Stimulated activated effector memory CD8-positive, alpha-beta T cell treated with anti-CD3 and anti-CD28 coated beads, Interleukin-12 subunit alpha, Interleukin-12 subunit beta, amount 100 ng/mL, for 72 hours (primary cell): ENCODE results near the gene PTPRH.
A peak's percentile ranks its signal among the peaks of the same experiment; 100 is the strongest.
"Not testable (repeated sequence)": the region's sequence is repeated elsewhere in the genome, so short reads cannot be mapped to it uniquely, and the experiment has no call there.

Experiments
- ATAC-seq: fragments of 150-1000 bp; cut with Tn5 transposase; 2 replicates; pipeline ENCODE4 v1.10.0; 2021
- DNase-seq, 2 donors: peaks; one replicate each; pipeline ENCODE4 v3.0.0; 2021 to 2022; ENCODE audit warnings: low spot score in 2 of 2
- H3K27ac Mint-ChIP-seq: one replicate; pipeline ENCODE4 v1.8.0; 2022; ENCODE audit warnings: mild to moderate bottlenecking, mixed read lengths
- H3K36me3 Mint-ChIP-seq: one replicate; pipeline ENCODE4 v1.8.0; 2022; ENCODE audit warnings: mild to moderate bottlenecking, mixed read lengths
- H3K4me1 Mint-ChIP-seq: one replicate; pipeline ENCODE4 v1.8.0; 2022; ENCODE audit warnings: mixed read lengths
- H3K4me3 Mint-ChIP-seq: one replicate; pipeline ENCODE4 v1.8.0; 2022; ENCODE audit warnings: mild to moderate bottlenecking, mixed read lengths
- H3K9me3 Mint-ChIP-seq: one replicate; pipeline ENCODE4 v1.8.0; 2022; ENCODE audit warnings: mixed read lengths

The PTPRH gene

DNA sequence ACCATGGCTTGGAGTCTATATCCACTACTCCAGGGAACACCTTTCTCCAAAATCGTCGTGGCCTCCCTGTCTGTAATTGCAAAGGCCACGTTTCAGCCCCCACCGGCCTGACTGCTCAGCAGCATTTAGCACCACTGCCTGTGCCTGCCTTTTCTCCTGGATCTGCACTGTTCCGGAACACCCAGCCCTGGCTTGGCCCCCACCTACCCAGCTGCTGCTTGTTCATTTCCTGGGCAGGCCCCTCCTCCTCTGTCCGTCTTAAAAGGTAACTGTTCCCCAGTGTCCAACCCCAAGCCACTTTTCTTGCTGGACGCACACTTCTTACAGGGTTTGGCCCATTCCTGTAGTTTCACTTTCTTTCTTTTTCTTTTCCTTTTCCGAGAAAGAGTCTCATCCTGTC lies 20.7 kb downstream of the PTPRH start:
- Mint-ChIP-seq H3K36me3 (no peaks in the 10 kb centered on the region), H3K9me3 (no peaks in the 10 kb centered on the region), H3K4me3 (no peak overlapping the region), H3K27ac (no peak overlapping the region), H3K4me1 (no peaks in the 10 kb centered on the region)
- ATAC-seq (no peak), DNase-seq (no peak)

DNA sequence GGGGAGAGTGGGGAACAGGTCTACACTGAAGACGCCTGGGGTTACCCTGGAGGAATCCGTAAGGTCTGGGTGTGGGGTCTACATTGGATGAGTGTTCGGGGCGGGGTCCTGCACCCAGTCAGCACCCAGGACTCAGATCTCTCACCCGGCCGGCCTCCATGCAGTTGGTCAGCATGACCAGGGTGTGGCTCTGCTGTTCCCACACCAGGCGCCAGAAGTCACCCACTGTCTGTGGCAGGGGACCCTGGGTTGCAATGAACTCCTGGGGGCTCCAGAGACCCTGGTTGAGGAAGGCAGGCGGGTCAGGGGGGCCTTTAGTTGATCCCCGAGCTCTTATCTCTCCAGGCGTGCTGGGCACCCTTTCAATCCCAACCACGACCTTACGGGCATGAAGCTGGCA lies 23.2 kb downstream of the PTPRH start:
- Mint-ChIP-seq H3K36me3 (no peaks in the 10 kb centered on the region), H3K27ac (no peak overlapping the region), H3K4me1 (no peaks in the 10 kb centered on the region), H3K9me3 (no peaks in the 10 kb centered on the region), H3K4me3 (no peak overlapping the region)
- DNase-seq, result no peak
- no peak for ATAC-seq

DNA sequence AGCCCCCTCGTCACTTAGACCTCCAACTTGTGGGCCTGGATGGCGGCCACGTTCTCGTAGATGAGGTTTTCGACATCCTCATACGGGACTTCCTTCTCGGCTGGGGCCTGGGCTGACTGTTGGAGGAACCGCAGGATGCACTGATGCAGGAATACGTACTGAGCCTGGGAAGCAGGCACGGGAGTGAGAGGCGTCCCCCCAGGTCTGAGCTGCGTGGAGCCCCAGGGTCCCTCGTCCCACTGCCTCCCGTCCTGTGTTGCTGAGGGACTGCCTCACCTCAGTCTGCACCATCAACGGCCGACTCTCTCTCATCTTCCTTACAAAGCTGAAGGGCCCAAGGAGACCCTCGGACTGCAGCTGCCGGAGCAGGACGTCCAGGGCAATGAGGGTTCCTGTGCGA lies 27.6 kb downstream of the PTPRH start:
- Mint-ChIP-seq H3K4me1 (peaks cover 24% of the 10 kb centered on the region), H3K4me3 (no peak overlapping the region), H3K36me3 (peaks cover 18% of the 10 kb centered on the region), H3K9me3 (no peaks in the 10 kb centered on the region), H3K27ac (no peak overlapping the region)
- ATAC-seq, result no peak
- no peak for DNase-seq

DNA sequence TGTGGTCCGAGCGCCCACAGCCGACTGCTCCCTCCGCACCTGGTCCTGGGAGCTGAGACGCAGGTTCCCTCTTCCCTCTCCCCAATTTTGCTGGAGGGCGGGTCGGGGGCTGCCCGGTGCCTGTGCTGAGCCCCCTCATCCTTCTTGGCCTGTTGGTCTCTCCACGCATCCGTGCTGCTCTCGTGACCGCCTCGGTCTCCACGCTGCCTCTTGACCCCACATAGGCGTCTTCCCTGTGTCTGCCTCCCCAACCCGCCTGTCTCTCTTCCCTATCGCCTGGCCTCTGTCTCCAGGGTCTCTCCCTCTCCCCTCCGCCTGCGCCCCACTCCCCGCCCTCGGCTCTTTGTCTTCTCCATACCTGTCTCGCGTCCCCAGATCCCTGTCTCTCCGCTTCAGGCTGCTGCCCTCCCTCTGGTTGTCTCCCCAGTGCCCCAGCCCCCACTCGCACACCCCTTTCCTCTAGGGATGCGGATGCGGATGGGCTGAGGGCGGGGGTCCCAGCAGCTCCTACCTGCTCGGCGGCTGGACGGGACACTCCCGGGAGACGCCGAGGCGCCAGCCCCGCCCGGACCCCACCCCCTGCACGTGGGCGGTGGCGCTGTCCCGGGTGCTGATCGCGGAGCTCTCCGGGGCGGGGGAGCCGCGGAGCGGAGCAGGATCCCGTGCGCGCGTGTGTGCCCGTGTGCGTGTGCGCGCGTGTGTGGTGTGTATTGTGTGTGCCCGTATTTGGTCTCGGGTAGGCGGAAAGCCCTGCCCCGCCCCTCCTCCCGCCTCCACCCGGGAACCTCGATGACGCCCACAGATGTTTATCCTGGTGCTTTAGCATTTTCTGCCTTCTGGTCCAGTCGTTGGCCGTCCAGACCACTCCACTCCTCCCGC lies 29.5 kb downstream of the PTPRH start, which contains the start of gene SYT5:
Gene SYT5, minus strand, starts transcription at position 684 of the 879 bp plus-strand sequence. CDS start 1,248 bp downstream, outside the sequence.
- Mint-ChIP-seq H3K27ac (peak within 1 kb of the TSS; percentile 81), H3K36me3 (peaks cover 18% of the 10 kb centered on the region), H3K9me3 (no peaks in the 10 kb centered on the region), H3K4me1 (peaks cover 24% of the 10 kb centered on the region), H3K4me3 (peak within 1 kb of the TSS; percentile 67)
- peak; percentile 70 to 78 for DNase-seq
- ATAC-seq, result peak; percentile 62

DNA sequence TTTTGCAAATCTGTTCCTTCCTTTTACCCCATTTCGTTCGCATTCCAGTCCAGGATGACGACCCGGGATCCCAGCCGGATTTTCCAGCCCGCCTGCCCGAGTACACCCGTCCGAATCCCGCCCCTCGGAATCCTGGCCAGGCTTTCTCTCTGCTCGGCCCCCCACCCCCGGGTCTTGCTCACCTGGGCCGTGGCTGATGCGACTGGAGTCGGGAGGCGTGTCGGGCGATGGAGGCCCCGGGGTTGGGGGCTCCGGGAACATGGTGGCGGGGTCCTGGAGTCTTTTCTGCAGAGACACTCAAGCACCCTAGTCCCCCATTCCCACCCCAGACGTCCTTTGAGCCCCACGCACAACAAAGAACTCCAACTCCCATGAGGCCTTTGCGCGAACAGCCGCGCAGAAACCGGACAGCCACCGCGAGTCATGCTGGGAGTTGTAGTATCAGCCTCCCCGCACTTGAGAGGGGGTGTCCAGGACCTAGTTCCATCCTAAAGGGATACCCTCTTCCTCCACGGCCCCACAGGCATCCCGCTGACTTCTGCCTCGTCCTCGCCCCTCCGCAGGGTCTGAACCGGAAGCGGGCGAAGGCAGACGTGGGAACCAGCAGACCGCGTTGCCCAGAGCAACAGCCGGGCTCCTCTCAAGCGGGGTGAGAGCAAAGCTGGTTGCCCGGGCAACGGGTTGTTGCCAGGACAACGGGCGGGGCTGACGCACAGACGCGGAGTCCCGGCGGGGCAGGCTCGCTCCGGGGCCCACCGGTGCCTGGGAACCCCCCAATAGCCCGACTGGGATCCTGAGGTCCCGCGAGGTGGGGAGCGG lies 30.3 kb downstream of the PTPRH start:
- Mint-ChIP-seq H3K4me3 (peak overlapping the region; percentile 67), H3K27ac (peak overlapping the region; percentile 81), H3K36me3 (peaks cover 18% of the 10 kb centered on the region), H3K4me1 (peaks cover 27% of the 10 kb centered on the region), H3K9me3 (no peaks in the 10 kb centered on the region)
- peak; percentile 84 to 95 for DNase-seq
- peak; percentile 90 for ATAC-seq

DNA sequence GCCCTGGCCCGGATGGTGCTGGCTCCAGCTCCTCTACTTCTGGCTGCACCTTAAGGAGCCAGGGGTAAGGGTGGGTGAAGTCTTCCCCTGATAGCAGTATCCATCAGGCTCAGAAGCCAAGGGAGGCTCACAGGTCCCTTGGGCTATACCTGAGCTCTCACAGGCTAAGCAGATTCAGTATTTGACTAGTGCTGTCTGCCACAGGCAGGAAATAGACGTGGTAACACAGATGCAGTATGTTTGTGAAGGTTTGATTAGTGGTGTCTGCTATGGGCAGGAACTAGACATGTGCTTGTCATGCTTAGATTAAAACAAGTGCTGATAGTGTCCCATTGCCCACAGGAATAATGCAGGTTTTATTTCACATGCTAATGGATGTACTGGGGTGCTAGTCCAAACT lies 33.2 kb downstream of the PTPRH start:
- peaks cover 18% of the 10 kb centered on the region for H3K36me3 Mint-ChIP-seq
- DNase-seq, result no peak
- H3K27ac Mint-ChIP-seq, result no peak overlapping the region
- H3K4me1 Mint-ChIP-seq, result peaks cover 45% of the 10 kb centered on the region
- ATAC-seq, result no peak
- no peak overlapping the region for H3K4me3 Mint-ChIP-seq
- no peaks in the 10 kb centered on the region for H3K9me3 Mint-ChIP-seq

DNA sequence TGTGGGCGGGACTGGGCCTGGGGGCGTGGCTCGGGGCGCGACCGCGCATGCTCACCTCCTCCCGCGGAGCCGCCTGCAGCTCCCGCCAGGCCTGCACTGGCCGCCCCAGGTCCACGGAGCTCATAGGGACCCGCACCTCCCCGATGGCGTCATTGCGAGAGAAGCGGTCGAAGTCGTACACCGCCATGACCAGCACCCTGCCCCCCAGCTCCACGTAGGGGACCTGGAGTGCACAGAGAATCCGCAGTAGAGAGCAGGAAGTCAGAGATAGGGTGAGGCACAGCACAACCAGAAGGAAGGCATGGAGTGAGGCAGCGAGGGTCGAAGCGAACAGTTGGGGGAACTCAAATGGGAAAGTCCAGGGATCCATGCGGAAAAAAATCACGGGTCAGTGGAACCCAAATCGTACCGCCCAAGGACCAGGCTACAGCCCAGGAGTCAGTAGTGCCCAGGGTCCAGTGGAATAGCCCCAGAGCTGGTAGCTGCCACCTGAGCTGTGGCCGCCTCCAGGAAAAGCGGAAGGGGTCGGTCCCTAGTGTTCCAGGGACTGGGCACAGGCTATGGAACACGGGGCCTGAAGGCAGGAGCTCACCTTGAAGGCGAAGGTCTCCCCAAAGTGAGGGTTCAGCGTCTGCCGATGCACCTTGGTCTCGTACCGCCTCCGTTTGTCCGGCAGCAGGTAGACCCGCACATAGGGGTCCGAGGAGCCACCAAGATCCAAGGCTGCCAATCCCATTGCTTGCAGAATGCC lies 34.0 kb downstream of the PTPRH start:
- ATAC-seq, result no peak

DNA sequence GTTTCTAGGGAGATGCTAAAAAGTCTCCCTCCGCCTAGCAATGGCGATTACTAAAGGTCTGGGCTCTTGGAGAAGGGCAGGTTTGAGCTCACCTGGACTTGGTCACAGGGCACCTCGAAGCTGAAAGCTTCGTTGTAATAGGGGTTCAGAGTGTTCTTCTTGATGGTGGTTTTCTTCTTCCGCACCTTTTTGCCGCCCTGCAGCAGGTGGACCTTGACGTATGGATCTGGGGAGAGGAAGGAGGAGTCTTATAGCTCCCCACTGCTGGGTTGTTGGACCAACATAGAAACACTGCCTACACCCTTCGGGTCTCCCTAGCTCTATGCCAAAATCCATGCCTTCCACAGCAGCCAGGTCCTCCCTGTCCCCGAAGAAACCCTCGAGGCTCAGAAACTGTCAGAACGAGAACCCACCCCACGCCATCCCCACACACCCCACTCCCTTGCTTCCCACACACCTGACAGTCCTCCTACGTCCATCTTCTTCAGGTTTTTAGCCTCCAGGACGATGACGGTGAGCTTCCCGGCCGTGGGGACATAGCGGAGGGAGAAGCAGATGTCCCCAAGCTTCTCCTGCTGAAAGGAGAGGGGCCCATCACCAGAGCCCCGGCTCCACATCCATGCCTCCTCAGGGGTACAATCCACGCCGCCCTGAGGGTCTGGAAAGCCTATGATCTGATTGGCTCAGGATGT lies 34.7 kb downstream of the PTPRH start:
- Mint-ChIP-seq H3K9me3 (no peaks in the 10 kb centered on the region), H3K4me1 (peaks cover 30% of the 10 kb centered on the region), H3K36me3 (peaks cover 8% of the 10 kb centered on the region), H3K4me3 (peak overlapping the region; percentile 65), H3K27ac (no peak overlapping the region)
- DNase-seq (no peak), ATAC-seq (no peak)

More for the DNA sequence above, 34.0 kb downstream of the PTPRH start:
- Mint-ChIP-seq H3K4me1 (peaks cover 38% of the 10 kb centered on the region), H3K9me3 (no peaks in the 10 kb centered on the region), H3K27ac (no peak overlapping the region), H3K4me3 (no peak overlapping the region), H3K36me3 (peaks cover 14% of the 10 kb centered on the region)
- DNase-seq, result no peak

DNA sequence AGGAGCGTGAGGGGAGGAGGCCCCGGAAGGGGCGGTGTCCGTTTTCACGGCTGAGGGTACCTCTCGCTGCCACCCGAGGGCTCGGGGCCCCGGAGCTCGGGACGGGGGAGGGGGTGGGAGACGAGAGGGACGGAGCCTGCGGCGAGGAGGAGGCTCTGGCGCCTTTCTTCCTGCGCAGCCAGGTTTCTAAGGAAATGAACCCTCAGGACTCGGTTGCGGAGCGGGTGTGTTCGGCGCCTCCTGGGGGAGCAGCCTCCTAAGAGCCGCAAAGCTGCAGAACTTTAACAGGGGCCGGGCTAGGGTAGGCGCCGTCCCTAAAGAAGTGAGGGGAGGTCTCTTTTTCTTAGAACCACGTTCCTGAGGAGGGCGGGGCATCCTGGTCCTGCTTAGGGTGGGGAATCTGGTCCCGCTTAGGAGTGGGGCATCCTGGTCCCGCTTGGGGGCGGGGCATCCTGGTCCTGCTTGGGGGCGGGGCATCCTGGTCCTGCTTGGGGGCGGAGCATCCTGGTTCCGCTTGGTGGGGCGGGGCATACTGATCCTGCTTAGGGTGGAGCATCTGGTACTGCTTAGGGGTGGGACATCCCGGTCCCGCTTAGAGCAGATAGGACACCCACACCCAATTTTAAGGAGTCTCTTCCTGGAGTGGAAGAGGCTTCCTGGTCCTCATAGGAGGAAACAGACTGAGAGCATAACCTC lies 35.4 kb downstream of the PTPRH start:
- H3K4me3 Mint-ChIP-seq, result peak overlapping the region; percentile 65
- no peaks in the 10 kb centered on the region for H3K9me3 Mint-ChIP-seq
- DNase-seq, result peak; percentile 24 to 74
- ATAC-seq, result peak; percentile 62
- no peak overlapping the region for H3K27ac Mint-ChIP-seq
- H3K4me1 Mint-ChIP-seq, result peaks cover 23% of the 10 kb centered on the region
- H3K36me3 Mint-ChIP-seq, result peaks cover under 1% of the 10 kb centered on the region

DNA sequence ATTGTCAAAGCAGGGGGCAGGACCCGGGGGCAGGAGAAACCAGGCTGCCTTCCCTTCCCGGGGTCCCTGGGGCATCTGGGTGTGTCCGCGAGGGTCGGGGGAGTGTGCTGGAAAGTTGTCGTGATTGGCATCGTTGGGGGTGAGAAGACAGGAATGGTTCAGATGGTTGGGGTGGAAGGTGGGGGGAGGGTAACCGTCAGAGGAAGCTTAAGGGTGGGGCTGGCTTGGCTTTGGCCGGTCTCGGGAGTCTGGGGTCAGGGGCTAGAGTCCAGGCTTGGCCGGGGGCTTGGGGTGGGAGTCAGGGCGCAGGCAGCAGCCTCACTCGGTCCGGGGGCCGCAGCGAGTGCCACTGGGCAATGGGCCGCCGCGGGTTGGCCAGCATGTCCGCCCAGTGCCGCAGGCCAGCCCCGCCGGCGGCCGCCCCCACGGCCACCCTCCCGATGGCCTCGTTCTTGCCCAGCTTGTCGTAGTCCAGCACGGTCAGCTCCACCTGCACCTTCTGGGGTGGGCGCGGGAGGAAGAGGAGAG lies 36.1 kb downstream of the PTPRH start:
- H3K4me3 Mint-ChIP-seq, result peak overlapping the region; percentile 65
- ATAC-seq (no peak), DNase-seq (no peak)
- H3K36me3 Mint-ChIP-seq, result no peaks in the 10 kb centered on the region
- no peak overlapping the region for H3K27ac Mint-ChIP-seq
- H3K9me3 Mint-ChIP-seq, result no peaks in the 10 kb centered on the region
- H3K4me1 Mint-ChIP-seq, result peaks cover 21% of the 10 kb centered on the region

DNA sequence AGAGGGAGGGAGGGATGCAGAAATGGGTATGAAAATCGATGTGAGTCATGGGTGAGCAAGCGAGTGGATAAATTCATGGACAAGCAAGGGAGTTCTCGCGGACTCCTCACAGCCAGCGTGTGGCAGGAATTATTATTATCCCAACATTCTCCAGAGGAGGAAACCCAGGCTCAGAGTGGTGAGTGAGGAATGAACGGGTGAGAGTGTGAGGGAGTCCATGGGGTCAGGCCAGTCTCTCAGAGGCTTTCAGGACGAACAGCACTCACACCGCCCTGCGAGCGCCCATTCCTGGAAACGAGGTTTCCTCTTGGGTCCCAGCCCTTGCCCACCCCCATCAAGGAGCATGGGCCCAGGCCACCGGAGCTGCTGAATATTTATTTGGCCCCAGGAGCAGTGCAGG lies 36.6 kb downstream of the PTPRH start:
- H3K27ac Mint-ChIP-seq, result no peak overlapping the region
- no peaks in the 10 kb centered on the region for H3K9me3 Mint-ChIP-seq
- no peak for ATAC-seq
- H3K4me3 Mint-ChIP-seq, result peak overlapping the region; percentile 65
- DNase-seq, result no peak
- H3K36me3 Mint-ChIP-seq, result no peaks in the 10 kb centered on the region
- peaks cover 21% of the 10 kb centered on the region for H3K4me1 Mint-ChIP-seq

DNA sequence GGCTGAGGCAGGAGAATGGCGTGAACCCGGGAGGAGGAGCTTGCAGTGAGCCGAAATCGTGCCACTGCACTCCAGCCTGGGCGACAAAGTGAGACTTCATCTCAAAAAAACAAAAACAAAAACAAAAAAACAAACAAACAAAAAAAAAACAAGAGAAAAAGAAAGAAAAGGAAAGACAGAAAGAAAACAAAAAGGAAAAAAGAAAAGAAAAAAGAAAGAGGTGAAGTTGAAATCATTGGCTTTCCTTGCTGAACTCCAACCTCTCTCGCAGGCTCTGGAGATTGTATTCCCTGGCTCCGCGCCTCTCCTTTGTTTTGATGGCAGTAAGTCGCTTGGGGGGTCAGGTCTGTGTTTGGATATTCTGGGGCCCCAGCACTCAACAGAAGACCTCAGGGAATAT lies 37.0 kb downstream of the PTPRH start:
- H3K36me3 Mint-ChIP-seq, result not testable (repeated sequence)
- H3K4me3 Mint-ChIP-seq, result peak overlapping the region; percentile 65

DNA sequence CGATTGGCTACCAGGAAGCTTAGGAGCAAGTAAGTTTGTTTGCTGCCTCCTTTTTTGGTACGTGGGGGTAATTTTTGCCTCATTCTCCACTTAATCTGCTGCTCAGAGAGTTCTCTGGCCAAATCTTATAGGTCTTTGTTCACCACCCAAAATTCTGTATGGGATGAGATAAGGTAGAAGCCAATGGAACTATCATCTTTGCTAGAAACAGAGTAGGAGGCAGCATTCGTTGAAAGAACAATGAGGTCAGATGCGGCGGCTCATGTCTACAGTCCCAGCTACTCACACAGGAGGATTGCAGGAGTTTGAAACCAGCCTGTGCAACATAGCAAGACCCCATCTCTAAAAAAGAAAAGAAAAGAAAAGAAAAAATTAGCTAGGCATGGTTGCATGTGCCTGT lies 37.9 kb downstream of the PTPRH start:
- Mint-ChIP-seq H3K36me3 (peaks cover 5% of the 10 kb centered on the region), H3K27ac (no peak overlapping the region), H3K4me1 (peaks cover 28% of the 10 kb centered on the region), H3K4me3 (peak overlapping the region; percentile 65), H3K9me3 (no peaks in the 10 kb centered on the region)
- ATAC-seq (no peak), DNase-seq (no peak)

More for the DNA sequence above, 37.0 kb downstream of the PTPRH start:
- ATAC-seq, DNase-seq, H3K27ac Mint-ChIP-seq, H3K9me3 Mint-ChIP-seq: not testable (repeated sequence)
- peaks cover 21% of the 10 kb centered on the region for H3K4me1 Mint-ChIP-seq

DNA sequence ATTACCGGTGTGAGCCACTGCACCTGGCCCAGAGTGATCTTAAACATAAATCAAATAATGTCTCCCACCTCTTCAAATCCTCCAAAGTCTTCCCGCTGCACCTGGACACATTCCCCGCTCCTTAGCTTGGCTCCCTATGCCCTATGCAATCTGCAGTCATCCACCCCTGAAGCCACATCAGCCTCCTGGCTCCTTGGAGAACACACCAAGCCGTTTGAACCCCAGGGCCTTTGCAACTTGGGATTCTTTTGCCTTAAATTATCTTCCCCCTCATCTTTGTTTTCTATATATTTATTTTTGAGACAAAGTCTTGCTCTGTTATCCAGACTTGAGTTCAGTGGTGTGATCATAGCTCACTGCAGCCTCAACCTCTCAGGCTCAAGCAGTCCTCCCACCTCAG lies 40.2 kb downstream of the PTPRH start:
- H3K36me3 Mint-ChIP-seq, result peaks cover 5% of the 10 kb centered on the region
- H3K4me1 Mint-ChIP-seq, result peaks cover 32% of the 10 kb centered on the region
- H3K4me3 Mint-ChIP-seq, result no peak overlapping the region
- no peak overlapping the region for H3K27ac Mint-ChIP-seq
- no peaks in the 10 kb centered on the region for H3K9me3 Mint-ChIP-seq
- no peak for DNase-seq
- ATAC-seq, result no peak
